Neural crest cell (in vitro differentiated cells): Measurements from ENCODE around the gene CCDC85A. TPM values are rescaled to one million over a fixed set of nuclear protein-coding genes. Genes with fewer than 3 reads are reported as not detected.

ENCODE experiments used
- DNase-seq: peaks from one replicate; pipeline ENCODE4 v3.0.0; 2021; ENCODE audit warnings: low read depth, mixed read lengths, low spot score
- H3K27ac Mint-ChIP-seq: one replicate; pipeline ENCODE4 v1.8.0; 2021; ENCODE audit warnings: mild to moderate bottlenecking, mixed read lengths; ENCODE audit not compliant: unreplicated experiment
- H3K27me3 Mint-ChIP-seq: 2 replicates; pipeline ENCODE4 v1.8.0; 2021; ENCODE audit warnings: low read depth, mild to moderate bottlenecking, mixed read lengths
- H3K36me3 Mint-ChIP-seq: 2 replicates; pipeline ENCODE4 v1.8.0; 2021; ENCODE audit warnings: low read depth, mild to moderate bottlenecking, mixed read lengths
- H3K4me1 Mint-ChIP-seq: 2 replicates; pipeline ENCODE4 v1.8.0; 2021; ENCODE audit warnings: mixed read lengths
- H3K4me3 Mint-ChIP-seq: one replicate; pipeline ENCODE4 v1.8.0; 2021; ENCODE audit warnings: mild to moderate bottlenecking, mixed read lengths
- H3K9me3 Mint-ChIP-seq: 2 replicates; pipeline ENCODE4 v1.8.0; 2021; ENCODE audit warnings: mixed read lengths
- CTCF ChIP-seq: fragments of 200-600 bp; sonication (generic); conservative IDR thresholded peaks from 2 replicates; pipeline ENCODE4 v1.5.0; 2021; ENCODE audit warnings: antibody characterized with exemption, mild to moderate bottlenecking
- total RNA-seq: library from RNA; stranded (reverse); gene quantifications from 2 replicates; pipeline ENCODE4 v1.2.1, GENCODE V29; 2021

Gene CCDC85A
- total RNA-seq, 1 donor from 2014 or later = 0.19 TPM

GRCh38 chr2:56313500-56313921 is 129.7 kb downstream of the CCDC85A start:
- H3K9me3 Mint-ChIP-seq = no peaks in the 10 kb centered on the region
- H3K27me3 Mint-ChIP-seq = no peaks in the 10 kb centered on the region
- H3K27ac Mint-ChIP-seq = no peak overlapping the region
- H3K36me3 Mint-ChIP-seq = no peaks in the 10 kb centered on the region
- no peaks in the 10 kb centered on the region for H3K4me1 Mint-ChIP-seq
- TF ChIP-seq CTCF = no peak
- no peak for DNase-seq
- H3K4me3 Mint-ChIP-seq = no peak overlapping the region

DNA sequence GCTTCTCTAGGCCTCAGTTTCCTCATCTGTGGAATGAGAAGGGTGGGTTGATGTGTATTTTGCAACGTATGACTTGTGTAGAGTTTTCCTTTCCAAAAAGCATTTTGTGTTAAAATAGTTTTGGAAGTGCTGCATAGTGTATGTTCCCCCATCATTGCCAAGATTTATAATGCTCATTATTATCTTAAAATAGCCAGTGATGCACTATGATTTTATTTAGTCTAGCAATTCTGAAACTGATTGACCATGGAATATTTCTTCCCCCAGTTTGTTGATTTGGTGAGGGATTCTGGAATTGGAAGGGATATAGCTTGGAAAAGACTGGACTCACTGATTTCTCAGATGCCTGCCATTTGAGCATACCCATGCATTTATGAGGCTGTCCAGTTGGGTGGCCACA is 130.6 kb downstream of the CCDC85A start:
- H3K36me3 Mint-ChIP-seq = no peaks in the 10 kb centered on the region
- H3K27ac Mint-ChIP-seq = no peak overlapping the region
- no peak for TF ChIP-seq CTCF
- H3K4me1 Mint-ChIP-seq = no peaks in the 10 kb centered on the region
- H3K4me3 Mint-ChIP-seq = no peak overlapping the region
- H3K9me3 Mint-ChIP-seq = peaks cover 3% of the 10 kb centered on the region
- DNase-seq = no peak
- no peaks in the 10 kb centered on the region for H3K27me3 Mint-ChIP-seq

DNA sequence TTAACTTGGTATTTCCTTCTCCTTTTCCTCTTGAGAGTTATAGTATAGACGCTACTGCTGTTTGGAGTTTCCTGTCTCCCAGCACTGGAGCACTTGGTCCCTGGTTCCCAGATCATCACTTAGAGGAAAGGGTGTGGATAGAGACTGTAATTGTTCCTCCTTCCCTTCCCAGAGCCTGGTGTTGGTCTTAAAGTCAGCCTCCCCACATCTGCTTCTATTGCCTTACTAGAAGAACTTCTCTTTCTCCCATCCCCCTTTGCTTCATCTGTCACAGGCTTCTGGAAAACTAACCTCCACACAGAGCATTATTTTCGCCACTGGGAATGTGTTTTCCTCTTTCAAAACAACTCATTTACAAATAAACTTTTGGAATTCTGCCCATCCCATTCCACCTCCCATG is 131.0 kb downstream of the CCDC85A start:
- Mint-ChIP-seq H3K4me3 (no peak overlapping the region), H3K27me3 (peaks cover under 1% of the 10 kb centered on the region), H3K27ac (no peak overlapping the region), H3K36me3 (no peaks in the 10 kb centered on the region), H3K4me1 (no peaks in the 10 kb centered on the region), H3K9me3 (peaks cover 3% of the 10 kb centered on the region)
- TF ChIP-seq CTCF = no peak
- no peak for DNase-seq

DNA sequence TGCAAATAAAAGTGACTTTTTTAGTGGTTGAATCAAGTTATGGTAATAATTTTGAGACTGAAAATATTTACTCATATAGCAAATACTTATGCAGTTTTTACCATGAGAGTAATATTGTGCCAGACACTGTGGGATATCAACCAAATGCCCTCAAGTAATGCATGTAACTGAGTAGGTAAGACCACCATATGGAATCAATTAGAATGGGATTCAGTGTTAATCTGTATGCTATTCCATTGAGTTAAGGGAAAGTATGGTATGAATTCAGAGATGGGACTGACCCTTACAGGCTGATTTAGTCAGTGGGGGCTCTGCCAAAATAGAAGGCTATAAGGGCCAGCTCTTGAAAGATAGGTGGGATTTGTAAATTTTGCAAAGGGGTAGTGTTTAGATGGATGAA is 131.6 kb downstream of the CCDC85A start:
- peaks cover 2% of the 10 kb centered on the region for H3K27me3 Mint-ChIP-seq
- peaks cover 3% of the 10 kb centered on the region for H3K9me3 Mint-ChIP-seq
- no peaks in the 10 kb centered on the region for H3K4me1 Mint-ChIP-seq
- H3K4me3 Mint-ChIP-seq = no peak overlapping the region
- H3K36me3 Mint-ChIP-seq = no peaks in the 10 kb centered on the region
- H3K27ac Mint-ChIP-seq = no peak overlapping the region
- DNase-seq = no peak
- no peak for TF ChIP-seq CTCF

DNA sequence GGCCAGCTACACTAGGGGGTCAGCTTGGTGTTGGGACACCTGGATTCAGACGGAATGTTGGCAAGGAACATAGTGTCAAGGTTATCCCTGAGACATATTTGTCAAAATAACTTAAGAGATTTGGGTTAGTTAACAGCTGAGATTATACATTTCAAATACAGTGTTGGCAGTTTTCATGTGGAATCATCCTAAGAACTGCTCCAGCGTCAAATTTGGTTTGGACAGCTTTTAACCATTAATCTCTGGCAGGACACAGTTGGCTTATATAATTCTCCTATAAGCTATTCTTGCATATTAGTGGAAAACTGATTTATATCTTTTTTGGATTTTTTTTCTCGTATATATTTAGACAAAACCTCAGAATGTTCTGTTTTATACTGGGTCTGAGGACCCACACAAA is 132.2 kb downstream of the CCDC85A start:
- TF ChIP-seq CTCF = no peak
- Mint-ChIP-seq H3K27me3 (peaks cover 2% of the 10 kb centered on the region), H3K27ac (no peak overlapping the region), H3K9me3 (peaks cover 3% of the 10 kb centered on the region), H3K4me3 (no peak overlapping the region), H3K4me1 (no peaks in the 10 kb centered on the region), H3K36me3 (no peaks in the 10 kb centered on the region)
- no peak for DNase-seq

- H3K27ac Mint-ChIP-seq = no peak overlapping the region
- H3K27me3 Mint-ChIP-seq = peaks cover 2% of the 10 kb centered on the region
- no peaks in the 10 kb centered on the region for H3K36me3 Mint-ChIP-seq
- no peaks in the 10 kb centered on the region for H3K4me1 Mint-ChIP-seq
- H3K4me3 Mint-ChIP-seq = no peak overlapping the region
- H3K9me3 Mint-ChIP-seq = peaks cover 3% of the 10 kb centered on the region
- TF ChIP-seq CTCF = no peak
- no peak for DNase-seq
Observed at GRCh38 chr2:56318147-56318546, 134.4 kb downstream of the CCDC85A start.
